ENCODE data around the gene ATAD5. TPM values are rescaled to one million over a fixed set of nuclear protein-coding genes. Genes with fewer than 3 reads are reported as not detected.

ATAD5 gene
- total RNA-seq, 4 donors from 2014 or later = 0.10 to 0.39 (median 0.20) TPM

DNA sequence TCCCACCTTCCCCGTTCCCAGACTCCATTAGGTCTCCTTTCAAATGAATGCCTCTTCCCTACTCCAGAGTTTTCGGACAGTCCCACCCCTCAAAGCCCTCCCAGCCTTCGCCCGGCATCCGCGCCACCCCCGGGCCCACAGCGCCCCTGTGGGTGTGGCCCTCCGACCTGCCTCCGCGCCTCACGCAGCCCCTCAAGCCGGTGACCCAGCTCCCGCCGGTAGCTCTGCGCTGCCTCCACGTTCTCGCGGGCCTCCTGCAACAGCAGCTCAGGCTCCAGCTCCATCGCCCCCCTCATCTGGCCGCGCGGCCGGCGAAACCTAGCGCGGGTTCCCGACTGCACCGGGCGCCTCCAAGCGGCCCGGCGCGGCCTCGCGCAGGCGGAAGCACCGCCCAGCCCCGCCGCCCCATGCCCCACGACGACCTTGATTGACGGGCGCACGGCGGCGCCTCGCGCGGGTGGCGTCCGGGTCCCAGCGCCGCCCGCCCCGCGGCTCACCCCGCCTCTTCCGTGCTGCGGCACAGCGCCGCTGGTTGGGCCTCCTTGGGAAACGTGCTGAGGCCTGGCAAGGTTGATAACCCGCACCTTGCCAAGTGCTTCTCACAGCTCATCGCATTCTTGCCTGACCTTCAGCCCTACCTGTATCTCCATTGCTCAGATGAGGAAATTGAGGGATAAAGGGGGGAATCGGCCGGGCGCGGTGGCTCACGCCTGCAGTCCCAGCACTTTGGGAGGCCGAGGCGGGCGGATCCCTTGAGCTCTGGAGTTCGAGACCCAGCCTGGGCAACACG, 7.2 kb upstream of the ATAD5 start, which contains the start of gene CRLF3:
CRLF3 (minus strand) TSS at position 337 of the 790 bp plus-strand sequence; CDS start at position 296, 41 bp downstream.
- Histone ChIP-seq H3K4me3 (peak within 1 kb of the TSS; percentile 94 to 98 (median 94)), H3K27me3 (no peaks in the 10 kb centered on the region), H3K36me3 (no peaks in the 10 kb centered on the region), H3K27ac (peak within 1 kb of the TSS; percentile 75 to 85 (median 81)), H3K4me1 (peaks cover 23 to 26% of the 10 kb centered on the region in 2 donors), H3K9me3 (no peaks in the 10 kb centered on the region)
- in situ Hi-C loops (cut with MboI; ENCODE audit: low sequenced_read_pairs in 4 of 4) (no loop called here), intact Hi-C loops (cut with DNase I; ENCODE audit: low total_unique reads) (loop anchor here (5.0 to 10.0 kb wide), 2 partner anchors 92 to 270 kb away; partner anchors contain the start of gene NF1)
- DNase-seq = peak; percentile 73 to 86
- TF ChIP-seq, protein P1, sequence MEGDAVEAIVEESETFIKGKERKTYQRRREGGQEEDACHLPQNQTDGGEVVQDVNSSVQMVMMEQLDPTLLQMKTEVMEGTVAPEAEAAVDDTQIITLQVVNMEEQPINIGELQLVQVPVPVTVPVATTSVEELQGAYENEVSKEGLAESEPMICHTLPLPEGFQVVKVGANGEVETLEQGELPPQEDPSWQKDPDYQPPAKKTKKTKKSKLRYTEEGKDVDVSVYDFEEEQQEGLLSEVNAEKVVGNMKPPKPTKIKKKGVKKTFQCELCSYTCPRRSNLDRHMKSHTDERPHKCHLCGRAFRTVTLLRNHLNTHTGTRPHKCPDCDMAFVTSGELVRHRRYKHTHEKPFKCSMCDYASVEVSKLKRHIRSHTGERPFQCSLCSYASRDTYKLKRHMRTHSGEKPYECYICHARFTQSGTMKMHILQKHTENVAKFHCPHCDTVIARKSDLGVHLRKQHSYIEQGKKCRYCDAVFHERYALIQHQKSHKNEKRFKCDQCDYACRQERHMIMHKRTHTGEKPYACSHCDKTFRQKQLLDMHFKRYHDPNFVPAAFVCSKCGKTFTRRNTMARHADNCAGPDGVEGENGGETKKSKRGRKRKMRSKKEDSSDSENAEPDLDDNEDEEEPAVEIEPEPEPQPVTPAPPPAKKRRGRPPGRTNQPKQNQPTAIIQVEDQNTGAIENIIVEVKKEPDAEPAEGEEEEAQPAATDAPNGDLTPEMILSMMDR (IDR thresholded peaks at IDR 0.05 in 4 of 5, conservative IDR thresholded peaks at IDR 0.05 in 1 of 5) = peak; percentile 33 to 78 (median 55)
- TF ChIP-seq POLR2A (IDR thresholded peaks at IDR 0.05) = peak; percentile 60 to 74
- peak; percentile 88 to 91 for ATAC-seq

DNA sequence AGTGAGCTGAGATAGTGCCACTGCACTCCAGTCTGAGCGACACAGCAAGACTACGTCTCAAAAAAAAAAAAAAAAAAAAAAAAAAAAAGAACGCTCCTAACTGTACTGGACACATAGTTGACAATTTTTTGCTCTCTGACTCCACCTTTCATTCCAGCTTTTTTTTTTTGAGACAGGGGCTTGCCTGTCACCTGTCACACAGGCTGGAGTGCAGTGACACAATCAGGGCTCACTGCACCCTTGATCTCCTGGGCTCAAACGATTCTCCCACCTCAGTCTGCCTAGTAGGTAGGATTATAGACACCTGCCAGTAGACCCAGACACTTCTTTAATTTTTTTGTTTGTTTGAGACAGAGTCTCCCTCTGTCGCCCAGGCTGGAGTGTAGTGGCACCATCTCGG, 4.7 kb upstream of the ATAD5 start:
- Histone ChIP-seq H3K36me3 (no peaks in the 10 kb centered on the region), H3K4me1 (peaks cover 25% of the 10 kb centered on the region in 2 donors)
- in situ Hi-C loops (cut with MboI; ENCODE audit: low sequenced_read_pairs in 4 of 4) = no loop called here

DNA sequence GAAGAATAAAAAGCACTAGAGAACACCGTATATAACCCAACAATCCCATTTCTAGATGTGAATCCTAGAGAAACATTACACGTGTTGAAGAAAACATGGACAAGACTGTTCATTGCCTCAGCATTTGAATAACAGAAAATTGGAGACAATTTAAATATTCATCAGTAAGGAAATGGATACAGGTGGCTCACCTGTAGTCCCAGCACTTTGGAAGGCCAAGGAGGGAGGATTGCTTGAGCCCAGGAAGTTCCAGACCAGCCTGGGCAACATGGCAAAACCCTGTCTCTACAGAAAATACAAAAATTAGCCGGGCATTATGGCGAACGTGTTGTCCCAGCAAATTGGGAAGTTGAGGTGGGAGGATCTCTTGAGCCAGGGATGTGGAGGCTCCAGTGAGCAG, 2.7 kb upstream of the ATAD5 start:
- in situ Hi-C loops (cut with MboI; ENCODE audit: low sequenced_read_pairs in 4 of 4) (no loop called here), intact Hi-C loops (cut with DNase I; ENCODE audit: low total_unique reads) (loop anchor here (10.0 kb wide), 1 partner anchor 266 kb away; the partner anchor contains the start of gene NF1)
- Histone ChIP-seq H3K4me3 (no peak overlapping the region), H3K27ac (no peak overlapping the region), H3K36me3 (no peaks in the 10 kb centered on the region), H3K9me3 (no peaks in the 10 kb centered on the region), H3K27me3 (no peaks in the 10 kb centered on the region), H3K4me1 (peaks cover 17 to 20% of the 10 kb centered on the region in 2 donors)
- no peak for ATAC-seq
- no peak for DNase-seq
- TF ChIP-seq, protein P1 (IDR thresholded peaks at IDR 0.05 in 4 of 5, conservative IDR thresholded peaks at IDR 0.05 in 1 of 5) = no peak
- no peak for TF ChIP-seq POLR2A (IDR thresholded peaks at IDR 0.05)

More for the DNA sequence above, 4.7 kb upstream of the ATAD5 start:
- Histone ChIP-seq H3K9me3 (no peaks in the 10 kb centered on the region), H3K27me3 (no peaks in the 10 kb centered on the region), H3K4me3 (no peak overlapping the region), H3K27ac (no peak overlapping the region)
- no peak for TF ChIP-seq POLR2A (IDR thresholded peaks at IDR 0.05)
- TF ChIP-seq, protein P1 (IDR thresholded peaks at IDR 0.05 in 4 of 5, conservative IDR thresholded peaks at IDR 0.05 in 1 of 5) = no peak
- ATAC-seq (no peak), DNase-seq (no peak)
- intact Hi-C loops (cut with DNase I; ENCODE audit: low total_unique reads) = loop anchor here (10.0 kb wide), 1 partner anchor 268 kb away; the partner anchor contains the start of gene NF1

DNA sequence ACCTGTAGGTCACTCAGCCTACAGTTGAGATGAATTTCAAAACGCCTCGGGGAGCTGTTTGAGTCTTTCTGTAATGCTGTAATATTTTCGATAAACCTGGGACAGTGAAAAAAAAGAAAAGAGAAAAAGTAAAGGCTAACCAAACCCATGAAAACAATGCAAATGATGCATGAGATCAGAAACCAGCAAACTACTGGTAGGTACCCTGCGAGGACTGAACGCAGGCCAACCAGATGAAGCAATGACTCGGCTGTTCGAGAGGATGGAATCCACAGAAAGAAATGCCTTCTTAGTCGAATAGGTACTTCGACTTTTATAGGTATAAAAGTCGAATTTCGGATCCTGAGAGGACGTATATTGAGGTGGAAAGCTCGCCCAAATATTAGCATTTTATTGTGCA, 509 bp upstream of the ATAD5 start:
- ATAC-seq (peak; percentile 31 to 39), DNase-seq (no peak)
- no peaks in the 10 kb centered on the region for H3K27me3 ChIP-seq
- intact Hi-C loops (cut with DNase I; ENCODE audit: low total_unique reads) (loop anchor here (5.0 kb wide), 2 partner anchors 76 to 354 kb away; partner anchors contain the start of genes GOSR1 and TEFM), in situ Hi-C loops (cut with MboI; ENCODE audit: low sequenced_read_pairs in 4 of 4) (no loop called here)
- H3K4me1 ChIP-seq = peaks cover 14 to 15% of the 10 kb centered on the region in 2 donors
- peak overlapping the region; percentile 62 to 73 (median 67) for H3K27ac ChIP-seq
- no peaks in the 10 kb centered on the region for H3K9me3 ChIP-seq
- peak overlapping the region; percentile 79 to 88 (median 82) for H3K4me3 ChIP-seq
- TF ChIP-seq, protein P1 (IDR thresholded peaks at IDR 0.05 in 4 of 5, conservative IDR thresholded peaks at IDR 0.05 in 1 of 5) = no peak
- no peak for TF ChIP-seq POLR2A (IDR thresholded peaks at IDR 0.05)
- no peaks in the 10 kb centered on the region for H3K36me3 ChIP-seq

Measured in gastrocnemius medialis (tissue), 4 donors.